ENCODE results near the gene CAMTA1. TPM values are rescaled to one million over a fixed set of nuclear protein-coding genes. Genes with fewer than 3 reads are reported as not detected.

Gene CAMTA1
- total RNA-seq, 2 experiments from 2014 or later = 43.9 to 73.3 TPM

- H3K27ac ChIP-seq (ENCODE audit: low read depth, low read length, poor library complexity, severe bottlenecking) = no peak overlapping the region
These were observed 729.9 kb downstream of the CAMTA1 start for GRCh38 chr1:7515175-7515574.

GRCh38 chr1:7515904-7516303 is 730.6 kb downstream of the CAMTA1 start:
- POLR2A ChIA-PET = no interaction called here
- no peaks in the 10 kb centered on the region for H3K4me1 ChIP-seq (ENCODE audit: insufficient read depth, low read length, poor library complexity, severe bottlenecking)
- H3K4me2 ChIP-seq (ENCODE audit: low read length) = no peak overlapping the region
- no peaks in the 10 kb centered on the region for H4K20me1 ChIP-seq (ENCODE audit: insufficient read depth, low read length)
- BruUV-seq (replicated peaks) = no TSS peak
- H3K9me3 ChIP-seq (ENCODE audit: low read length) = no peaks in the 10 kb centered on the region
- H3K4me3 ChIP-seq (ENCODE audit: low read depth, low read length, poor library complexity, severe bottlenecking) = no peak overlapping the region
- H3K27ac ChIP-seq (ENCODE audit: low read depth, low read length, poor library complexity, severe bottlenecking) = no peak overlapping the region
- no peaks in the 10 kb centered on the region for H3K36me3 ChIP-seq (ENCODE audit: insufficient read depth, low read length)
- intact Hi-C loops (cut with micrococcal nuclease; ENCODE audit: unreplicated experiment) = no loop called here
- no peaks in the 10 kb centered on the region for H3K9me2 ChIP-seq (ENCODE audit: insufficient read depth, low read length)
- no peaks in the 10 kb centered on the region for H3K79me2 ChIP-seq (ENCODE audit: insufficient read depth, low read depth, low read length)
- no peak for DNase-seq (ENCODE audit: low spot score)
- CTCF ChIA-PET (ENCODE audit: unreplicated experiment) = no interaction called here
- no peak overlapping the region for H2AFZ ChIP-seq (ENCODE audit: low read length)
- TF ChIP-seq EZH2phosphoT487 (IDR thresholded peaks at IDR 0.05; ENCODE audit: borderline replicate concordance, low read depth, low read length) (no peak), CTCF (conservative IDR thresholded peaks at IDR 0.05; ENCODE audit: low read length) (no peak)

More at GRCh38 chr1:7515175-7515574, 729.9 kb downstream of the CAMTA1 start:
- POLR2A ChIA-PET = no interaction called here
- no peak for DNase-seq (ENCODE audit: low spot score)
- no peaks in the 10 kb centered on the region for H3K36me3 ChIP-seq (ENCODE audit: insufficient read depth, low read length)
- intact Hi-C loops (cut with micrococcal nuclease; ENCODE audit: unreplicated experiment) = no loop called here
- H3K4me2 ChIP-seq (ENCODE audit: low read length) = no peak overlapping the region
- H3K9me2 ChIP-seq (ENCODE audit: insufficient read depth, low read length) = no peaks in the 10 kb centered on the region
- TF ChIP-seq EZH2phosphoT487 (IDR thresholded peaks at IDR 0.05; ENCODE audit: borderline replicate concordance, low read depth, low read length) (no peak), CTCF (conservative IDR thresholded peaks at IDR 0.05; ENCODE audit: low read length) (no peak)
- H3K79me2 ChIP-seq (ENCODE audit: insufficient read depth, low read depth, low read length) = no peaks in the 10 kb centered on the region
- no peak overlapping the region for H3K4me3 ChIP-seq (ENCODE audit: low read depth, low read length, poor library complexity, severe bottlenecking)
- CTCF ChIA-PET (ENCODE audit: unreplicated experiment) = no interaction called here
- no TSS peak for BruUV-seq (replicated peaks)
- no peaks in the 10 kb centered on the region for H3K9me3 ChIP-seq (ENCODE audit: low read length)
- no peaks in the 10 kb centered on the region for H4K20me1 ChIP-seq (ENCODE audit: insufficient read depth, low read length)
- no peaks in the 10 kb centered on the region for H3K4me1 ChIP-seq (ENCODE audit: insufficient read depth, low read length, poor library complexity, severe bottlenecking)
- no peak overlapping the region for H2AFZ ChIP-seq (ENCODE audit: low read length)

DNA sequence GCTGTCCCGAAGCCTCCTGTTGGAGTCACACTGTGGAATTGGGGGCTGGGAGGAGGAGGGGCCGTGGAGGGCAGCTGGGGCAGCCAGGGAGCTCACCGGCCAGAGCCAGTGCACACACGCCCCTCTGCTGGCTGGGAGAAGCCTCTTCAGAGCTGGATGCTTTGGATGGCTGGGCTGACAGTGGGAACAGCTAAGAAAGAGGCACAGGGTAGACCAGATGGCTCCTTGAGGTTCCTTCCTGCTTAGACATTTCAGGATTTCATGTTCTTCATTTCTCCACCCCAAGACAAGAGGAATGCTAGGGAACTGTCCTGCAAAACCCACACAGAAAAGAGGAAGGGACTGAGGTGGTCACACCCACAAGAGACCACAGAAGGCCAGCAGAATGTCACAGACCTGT is 731.1 kb downstream of the CAMTA1 start:
- no peaks in the 10 kb centered on the region for H3K79me2 ChIP-seq (ENCODE audit: insufficient read depth, low read depth, low read length)
- no peaks in the 10 kb centered on the region for H3K9me3 ChIP-seq (ENCODE audit: low read length)
- POLR2A ChIA-PET = no interaction called here
- H3K4me1 ChIP-seq (ENCODE audit: insufficient read depth, low read length, poor library complexity, severe bottlenecking) = no peaks in the 10 kb centered on the region
- H3K9me2 ChIP-seq (ENCODE audit: insufficient read depth, low read length) = no peaks in the 10 kb centered on the region
- no peak overlapping the region for H2AFZ ChIP-seq (ENCODE audit: low read length)
- intact Hi-C loops (cut with micrococcal nuclease; ENCODE audit: unreplicated experiment) = no loop called here
- no TSS peak for BruUV-seq (replicated peaks)
- no peaks in the 10 kb centered on the region for H3K36me3 ChIP-seq (ENCODE audit: insufficient read depth, low read length)
- H3K4me3 ChIP-seq (ENCODE audit: low read depth, low read length, poor library complexity, severe bottlenecking) = no peak overlapping the region
- CTCF ChIA-PET (ENCODE audit: unreplicated experiment) = no interaction called here
- H3K4me2 ChIP-seq (ENCODE audit: low read length) = no peak overlapping the region
- TF ChIP-seq EZH2phosphoT487 (IDR thresholded peaks at IDR 0.05; ENCODE audit: borderline replicate concordance, low read depth, low read length) = no peak
- no peak for TF ChIP-seq CTCF (conservative IDR thresholded peaks at IDR 0.05; ENCODE audit: low read length)
- DNase-seq (ENCODE audit: low spot score) = no peak
- no peaks in the 10 kb centered on the region for H4K20me1 ChIP-seq (ENCODE audit: insufficient read depth, low read length)
- no peak overlapping the region for H3K27ac ChIP-seq (ENCODE audit: low read depth, low read length, poor library complexity, severe bottlenecking)
